HepG2 (cell line): ENCODE results near the gene NAA38. TPM values are rescaled to one million over a fixed set of nuclear protein-coding genes. Genes with fewer than 3 reads are reported as not detected.
A peak's percentile ranks its signal among the peaks of the same experiment; 100 is the strongest.

Experiments
- AGO1 ChIP-seq: fragments of 200-400 bp; formaldehyde crosslinking; IDR thresholded peaks from 2 replicates; pipeline ENCODE4 v1.6.1; 2017; ENCODE audit warnings: mild to moderate bottlenecking, low read depth, low read length, moderate library complexity; ENCODE audit not compliant: poor library complexity, severe bottlenecking
- ATM ChIP-seq: fragments of 450-650 bp; IDR thresholded peaks from 2 replicates; pipeline ENCODE4 v1.7.1; 2017; ENCODE audit warnings: mild to moderate bottlenecking, borderline replicate concordance
- CENPBD1 ChIP-seq: sonication (generic); formaldehyde crosslinking; IDR thresholded peaks from 2 replicates; pipeline ENCODE4 v1.8.0; 2022; ENCODE audit warnings: missing genetic modification reagents, low read depth, mild to moderate bottlenecking, borderline replicate concordance
- CREM ChIP-seq, 2 experiments: sonication (generic) in 1 of 2; formaldehyde crosslinking in 1 of 2; IDR thresholded peaks; 2 replicates each; pipeline versions ENCODE4 v1.4.0 to v1.6.1; 2016 to 2020; ENCODE audit warnings: antibody characterized with exemption in 1 of 2, mild to moderate bottlenecking in 1 of 2, missing genetic modification reagents in 1 of 2
- ERF ChIP-seq: IDR thresholded peaks from 2 replicates; pipeline ENCODE4 v1.6.1; 2018; ENCODE audit warnings: missing biosample characterization, missing genetic modification reagents
- FOXJ3 ChIP-seq: sonication (generic); formaldehyde crosslinking; IDR thresholded peaks from 2 replicates; pipeline ENCODE4 v1.4.0; 2020; ENCODE audit warnings: missing genetic modification reagents, mild to moderate bottlenecking, borderline replicate concordance
- GTF3A ChIP-seq: sonication (generic); formaldehyde crosslinking; conservative IDR thresholded peaks from 2 replicates; pipeline ENCODE4 v1.4.0; 2020; ENCODE audit warnings: mild to moderate bottlenecking, missing genetic modification reagents
- HCFC1 ChIP-seq: fragments of 150-350 bp; IDR thresholded peaks from 2 replicates; pipeline ENCODE4 v1.6.1; 2014; ENCODE audit warnings: low read depth, low read length
- MLX ChIP-seq: IDR thresholded peaks from 2 replicates; pipeline ENCODE4 v1.6.1; 2016
- MNT ChIP-seq: fragments of 450-650 bp; IDR thresholded peaks from 2 replicates; pipeline ENCODE4 v1.6.1; 2016
- MTERF4 ChIP-seq: sonication (generic); formaldehyde crosslinking; IDR thresholded peaks from 2 replicates; pipeline ENCODE4 v1.8.0; 2023; ENCODE audit warnings: mild to moderate bottlenecking, missing genetic modification reagents
- ONECUT2 ChIP-seq: sonication (generic); formaldehyde crosslinking; IDR thresholded peaks from 2 replicates; pipeline ENCODE4 v1.4.0; 2020; ENCODE audit warnings: missing genetic modification reagents
- PAXIP1 ChIP-seq: sonication (generic); formaldehyde crosslinking; conservative IDR thresholded peaks from 2 replicates; pipeline ENCODE4 v1.4.0; 2020; ENCODE audit warnings: mild to moderate bottlenecking, missing genetic modification reagents, moderate library complexity
- ZBTB39 ChIP-seq: sonication (generic); formaldehyde crosslinking; IDR thresholded peaks from 2 replicates; pipeline ENCODE4 v1.5.0; 2020; ENCODE audit warnings: missing genetic modification reagents
- ZMAT5 ChIP-seq: sonication (generic); formaldehyde crosslinking; IDR thresholded peaks from 2 replicates; pipeline ENCODE4 v1.5.0; 2020; ENCODE audit warnings: mild to moderate bottlenecking, low read depth, missing genetic modification reagents, borderline replicate concordance
- ZNF12 ChIP-seq: sonication (generic); formaldehyde crosslinking; IDR thresholded peaks from 2 replicates; pipeline ENCODE4 v1.5.0; 2020; ENCODE audit warnings: missing genetic modification reagents
- ZNF562 ChIP-seq: sonication (generic); formaldehyde crosslinking; IDR thresholded peaks from 2 replicates; pipeline ENCODE4 v1.8.0; 2022; ENCODE audit warnings: missing genetic modification reagents, borderline replicate concordance
- ZNF780A ChIP-seq: sonication (generic); formaldehyde crosslinking; IDR thresholded peaks from 2 replicates; pipeline ENCODE4 v1.8.0; 2022; ENCODE audit warnings: mild to moderate bottlenecking, missing genetic modification reagents, moderate library complexity
- ZNF841 ChIP-seq: sonication (generic); formaldehyde crosslinking; IDR thresholded peaks from 2 replicates; pipeline ENCODE4 v1.8.1; 2023; ENCODE audit warnings: missing genetic modification reagents, borderline replicate concordance
- polyA plus RNA-seq, 8 experiments: library from polyadenylated mRNA; depleted of rRNA in 3 of 8; stranded (reverse) in 7 of 8; unstranded in 1 of 8; fragments of >200 nt; fragmentation: Illumina TruSeq in 4 of 8; extraction: Trizol in 4 of 8; gene quantifications; 2 replicates each; pipeline versions ENCODE4 v1.2.1 to v1.2.3, GENCODE V29; 2011 to 2016; ENCODE audit warnings: low read depth in 4 of 8, missing spikeins in 1 of 8, mixed read lengths in 1 of 8; ENCODE audit not compliant: insufficient read depth in 1 of 8
- total RNA-seq, 5 experiments: library from RNA; depleted of rRNA; stranded (reverse); fragments of >200 nt; fragmentation: Illumina TruSeq; extraction: Trizol; gene quantifications; 2 replicates each; pipeline ENCODE4 v1.2.3, GENCODE V29; 2016; ENCODE audit warnings: low read depth in 1 of 5

NAA38 gene
- total and polyA plus RNA-seq, 2 of the 13 experiments (the other 11 are each of a cell fraction or from before 2014, with no cell fraction given), result 46.9 to 91.6 TPM

- TF ChIP-seq CENPBD1 (CRISPR knock-in tag), result no peak
- peak; percentile 95 for TF ChIP-seq MNT
- no peak for TF ChIP-seq FOXJ3 (CRISPR knock-in tag)
- no peak for TF ChIP-seq GTF3A (CRISPR knock-in tag)
- no peak for TF ChIP-seq AGO1
- TF ChIP-seq ONECUT2 (CRISPR knock-in tag), result no peak
- no peak for TF ChIP-seq ATM
- no peak for TF ChIP-seq ZNF12 (CRISPR knock-in tag)
- no peak for TF ChIP-seq ZBTB39
- TF ChIP-seq PAXIP1 (CRISPR knock-in tag), result peak; percentile 19; the same call in 1 of the 2 replicates
- no peak for TF ChIP-seq ZNF841
- TF ChIP-seq HCFC1, result peak; percentile 64
- TF ChIP-seq ZNF562 (CRISPR knock-in tag), result no peak
- no peak for TF ChIP-seq ZNF780A
- no peak for TF ChIP-seq ERF
- no peak for TF ChIP-seq MLX (CRISPR knock-in tag)
- peak; percentile 84; the same call in 1 of the 2 replicates for TF ChIP-seq CREM (IDR thresholded peaks at IDR 0.05)
- no peak for TF ChIP-seq CREM (CRISPR knock-in tag; IDR thresholded peaks at IDR 0.05)
- TF ChIP-seq MTERF4 (CRISPR knock-in tag), result no peak; the same call in 1 of the 2 replicates
- TF ChIP-seq ZMAT5 (CRISPR knock-in tag), result no peak
Measured at GRCh38 chr17:7857713-7858521, 558 bp upstream of the NAA38 start, which contains the start of gene CYB5D1 (continued).
